GM12878 (cell line): ENCODE results near the gene MUSK. TPM values are rescaled to one million over a fixed set of nuclear protein-coding genes. Genes with fewer than 3 reads are reported as not detected.

Experiments
- ATAC-seq: fragments of 200-7000 bp; cut with Tn5 transposase; 3 replicates; pipeline ENCODE4 v1.9.1; 2020; ENCODE audit warnings: mild to moderate bottlenecking, moderate library complexity
- BruUV-seq: library from RNA; stranded (reverse); fragments of 400-500 nt; replicated peaks from 2 replicates; lab custom pipeline; 2021; lab: Mats Ljungman, UMichigan
- CTCF ChIA-PET: fragments of 300-600 bp; sonication (Branson Sonifier 250); formaldehyde crosslinking; extraction: SDS; loops from one replicate; lab custom pipeline; 2021; ENCODE audit warnings: inconsistent platforms; lab: Yijun Ruan, JAX
- POLR2A ChIA-PET: fragments of 350-600 bp; formaldehyde crosslinking; extraction: SDS; loops from one replicate; lab custom pipeline; 2021; ENCODE audit warnings: inconsistent platforms; lab: Charles Lee
- RAD21 ChIA-PET: fragments of 300-600 bp; sonication (Branson Sonifier 250); formaldehyde crosslinking; loops from one replicate; lab custom pipeline; 2023; ENCODE audit warnings: antibody characterized with exemption; ENCODE audit not compliant: unreplicated experiment; lab: Charles Lee
- SMC1A ChIA-PET: fragments of 300-600 bp; sonication (Branson Sonifier 250); formaldehyde crosslinking; loops from one replicate; lab custom pipeline; 2023; ENCODE audit not compliant: unreplicated experiment, uncharacterized antibody; lab: Charles Lee
- DNase-seq: peaks from one replicate; pipeline ENCODE4 v3.0.0-alpha.2; 2011; ENCODE audit warnings: low read depth, low spot score
- FAIRE-seq: peaks from 3 replicates; lab custom pipeline; 2011; peaks lifted over from hg19 to GRCh38; lab: Jason Lieb, UNC
- H2AFZ ChIP-seq: 2 replicates; pipeline ENCODE4 v1.6.0; 2011; ENCODE audit warnings: low read depth, low read length, control low read depth; ENCODE audit not compliant: control insufficient read depth
- H3K27ac ChIP-seq: 2 replicates; pipeline ENCODE4 v1.5.1; 2011; ENCODE audit warnings: control low read depth; ENCODE audit not compliant: control insufficient read depth, insufficient read depth
- H3K27me3 ChIP-seq, 2 experiments: replicated peaks in 1 of 2; 2 replicates each; pipeline versions ENCODE4 v1.6.0 to v1.6.1; 2011; ENCODE audit warnings: low read length in 1 of 2; ENCODE audit not compliant: control insufficient read depth in 2 of 2, insufficient read depth in 2 of 2
- H3K36me3 ChIP-seq, 2 experiments: 2 replicates each; pipeline ENCODE4 v1.5.1; 2011; ENCODE audit warnings: low read length in 1 of 2; ENCODE audit not compliant: control insufficient read depth in 2 of 2, insufficient read depth in 2 of 2
- H3K4me1 ChIP-seq: 2 replicates; pipeline ENCODE4 v1.6.1; 2011; ENCODE audit warnings: mild to moderate bottlenecking, low read length, moderate library complexity, mixed read lengths; ENCODE audit not compliant: control insufficient read depth, insufficient read depth
- H3K4me2 ChIP-seq: 2 replicates; pipeline ENCODE4 v1.6.0; 2011; ENCODE audit warnings: control low read depth; ENCODE audit not compliant: control insufficient read depth, insufficient read depth
- H3K4me3 ChIP-seq: fragments of 200-600 bp; sonication (generic); 2 replicates; pipeline ENCODE4 v1.5.1; 2016
- H3K79me2 ChIP-seq: 2 replicates; pipeline ENCODE4 v1.6.0; 2011; ENCODE audit warnings: low read length; ENCODE audit not compliant: control insufficient read depth, insufficient read depth
- H3K9ac ChIP-seq: 2 replicates; pipeline ENCODE4 v1.8.0; 2011; ENCODE audit warnings: low read length, control low read depth, mixed read lengths; ENCODE audit not compliant: control insufficient read depth, insufficient read depth
- H3K9me3 ChIP-seq: replicated peaks from 3 replicates; pipeline ENCODE4 v1.5.1; 2011; ENCODE audit warnings: mild to moderate bottlenecking, low read length; ENCODE audit not compliant: control insufficient read depth, insufficient read depth
- H4K20me1 ChIP-seq: 2 replicates; pipeline ENCODE4 v1.6.0; 2011; ENCODE audit not compliant: control insufficient read depth, insufficient read depth
- CEBPB ChIP-seq, 2 experiments: fragments of 150-350 bp in 1 of 2; IDR thresholded peaks; 2 replicates each; pipeline ENCODE4 v1.6.1; 2012 to 2014; ENCODE audit warnings: low read depth in 2 of 2, low read length in 2 of 2, borderline replicate concordance in 1 of 2, inconsistent platforms in 1 of 2
- CHD4 ChIP-seq: fragments of 200-600 bp; sonication (generic); IDR thresholded peaks from 2 replicates; pipeline ENCODE4 v1.6.1; 2016; ENCODE audit warnings: mild to moderate bottlenecking
- ETV6 ChIP-seq, 2 experiments: fragments of 450-650 bp in 1 of 2; IDR thresholded peaks in 1 of 2; conservative IDR thresholded peaks in 1 of 2; 2 replicates each; pipeline ENCODE4 v1.6.1; 2014; ENCODE audit warnings: antibody characterized with exemption in 1 of 2, borderline replicate concordance in 1 of 2, low read depth in 1 of 2, mild to moderate bottlenecking in 1 of 2, moderate library complexity in 1 of 2
- MTA2 ChIP-seq: fragments of 450-650 bp; IDR thresholded peaks from 2 replicates; pipeline ENCODE4 v1.6.1; 2016; ENCODE audit warnings: low read depth, mild to moderate bottlenecking, moderate library complexity
- NFXL1 ChIP-seq: fragments of 450-650 bp; IDR thresholded peaks from 2 replicates; pipeline ENCODE4 v1.6.1; 2017; ENCODE audit warnings: antibody characterized with exemption, mild to moderate bottlenecking, borderline replicate concordance
- NFYA ChIP-seq: IDR thresholded peaks from 2 replicates; pipeline ENCODE4 v1.6.1; 2011; ENCODE audit warnings: low read depth, mild to moderate bottlenecking, low read length, improper control_type of control experiment, borderline replicate concordance
- POLR2A ChIP-seq: IDR thresholded peaks from 2 replicates; pipeline ENCODE4 v1.6.1; 2011; ENCODE audit warnings: low read depth, mild to moderate bottlenecking, low read length
- RBBP5 ChIP-seq: fragments of 200-600 bp; sonication (generic); conservative IDR thresholded peaks from 2 replicates; pipeline ENCODE4 v1.6.1; 2016
- SUZ12 ChIP-seq: fragments of 200-600 bp; sonication (generic); IDR thresholded peaks from one replicate; pipeline ENCODE4 v1.6.1; 2018; ENCODE audit warnings: antibody characterized with exemption, mild to moderate bottlenecking; ENCODE audit not compliant: unreplicated experiment
- ZNF207 ChIP-seq: fragments of 450-650 bp; IDR thresholded peaks from 2 replicates; pipeline ENCODE4 v1.6.1; 2014; ENCODE audit warnings: antibody characterized with exemption, mild to moderate bottlenecking, borderline replicate concordance
- WGBS: methylation state at CpG from one replicate; pipeline ENCODE4 v1.1.6; 2016; ENCODE audit warnings: low lambda C conversion rate; ENCODE audit not compliant: insufficient replicate concordance, insufficient coverage; ENCODE audit errors: missing lambda C conversion rate; 5-methylcytosine and 5-hydroxymethylcytosine counted together
- in situ Hi-C: fragments of 300-500 bp; cut with MboI; formaldehyde crosslinking; loops from 9 replicates; pipeline ENCODE4 v1.14.3; 2018; ENCODE audit warnings: mixed read lengths
- intact Hi-C: fragments of 100-400 bp; cut with micrococcal nuclease; formaldehyde crosslinking; loops from one replicate; pipeline ENCODE4 v1.14.2; 2022; ENCODE audit not compliant: unreplicated experiment
- polyA plus RNA-seq, 11 experiments: library from polyadenylated mRNA; depleted of rRNA in 4 of 11; unstranded in 6 of 11; stranded (reverse) in 5 of 11; fragments of >200 nt; fragmentation: Nextera tagmentation in 4 of 11; fragmentation: Illumina TruSeq in 1 of 11; extraction: Ambion mirVana in 4 of 11; extraction: Trizol in 1 of 11; gene quantifications; 1 replicate in 1 of 11; 2 replicates in 10 of 11; pipeline versions ENCODE4 v1.2.1 to v1.2.3, GENCODE V29; 2011 to 2016; ENCODE audit warnings: inconsistent platforms in 2 of 11, missing spikeins in 2 of 11, low read depth in 1 of 11
- total RNA-seq, 4 experiments: library from RNA; depleted of rRNA in 3 of 4; stranded (reverse); fragments of >200 nt in 3 of 4; fragmentation: Illumina TruSeq in 1 of 4; extraction: Trizol in 1 of 4; gene quantifications; 2 replicates each; pipeline versions ENCODE4 v1.2.1 to v1.2.3, GENCODE V29; 2013 to 2021
- TF ChIP-seq, protein P1 (sequence below): IDR thresholded peaks from 2 replicates; pipeline ENCODE4 v1.6.1; 2011; ENCODE audit warnings: low read depth, mild to moderate bottlenecking, low read length, moderate library complexity, borderline replicate concordance; ENCODE audit errors: extremely low read depth
- TF ChIP-seq, protein P2 (sequence below): IDR thresholded peaks from 2 replicates; pipeline ENCODE4 v1.6.1; 2012; ENCODE audit warnings: low read depth, low read length, improper control_type of control experiment
- TF ChIP-seq, protein P3 (sequence below): IDR thresholded peaks from 2 replicates; pipeline ENCODE4 v1.6.1; 2012; ENCODE audit warnings: low read depth, low read length, improper control_type of control experiment

MUSK gene
- total and polyA plus RNA-seq, 10 of the 15 experiments (the other 5 are each of a cell fraction or from before 2014, with no cell fraction given) = 0.04 to 0.19 (median 0.10) TPM; not detected in 5

DNA sequence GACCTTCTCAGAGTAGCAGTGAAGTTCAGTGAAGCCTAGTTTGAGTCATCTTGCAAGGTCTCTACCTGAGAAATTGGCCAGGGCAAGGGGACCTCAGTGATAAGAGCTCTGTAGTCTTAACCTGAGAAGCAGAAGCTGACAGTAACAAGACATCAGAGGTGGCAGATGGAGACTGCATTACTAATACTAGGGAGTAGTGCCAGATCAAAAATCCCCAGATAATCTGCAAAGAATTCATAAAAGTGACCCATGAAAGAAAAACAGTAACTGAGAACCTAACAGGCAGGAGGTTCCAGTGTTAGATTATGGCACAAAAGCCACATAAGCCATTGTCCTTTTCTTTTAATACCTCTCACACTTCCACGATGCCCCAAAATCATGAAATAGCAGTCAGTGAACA lies 175.5 kb downstream of the MUSK start:
- H3K79me2 ChIP-seq = no peaks in the 10 kb centered on the region
- ATAC-seq = no peak
- intact Hi-C loops = no loop called here
- CTCF ChIA-PET = no interaction called here
- H2AFZ ChIP-seq = no peak overlapping the region
- no peak for DNase-seq
- WGBS = 0% methylated on average over 1 of the region's 1 CpG
- RAD21 ChIA-PET = no interaction called here
- no peak overlapping the region for H3K27ac ChIP-seq
- no peak overlapping the region for H3K9ac ChIP-seq
- BruUV-seq = no TSS peak
- H3K4me3 ChIP-seq = no peak overlapping the region
- POLR2A ChIA-PET = no interaction called here
- in situ Hi-C loops = no loop called here
- H3K36me3 ChIP-seq = no peaks in the 10 kb centered on the region
- SMC1A ChIA-PET = interaction anchor here (1.2 kb wide), 1 partner anchor 33 kb away, joined by 3 read pairs; no protein-coding TSS in a partner anchor
- no peak for TF ChIP-seq POLR2A
- TF ChIP-seq, protein P1, sequence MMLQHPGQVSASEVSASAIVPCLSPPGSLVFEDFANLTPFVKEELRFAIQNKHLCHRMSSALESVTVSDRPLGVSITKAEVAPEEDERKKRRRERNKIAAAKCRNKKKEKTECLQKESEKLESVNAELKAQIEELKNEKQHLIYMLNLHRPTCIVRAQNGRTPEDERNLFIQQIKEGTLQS = no peak
- no peak for TF ChIP-seq SUZ12
- TF ChIP-seq MTA2 = no peak
- TF ChIP-seq, protein P2, sequence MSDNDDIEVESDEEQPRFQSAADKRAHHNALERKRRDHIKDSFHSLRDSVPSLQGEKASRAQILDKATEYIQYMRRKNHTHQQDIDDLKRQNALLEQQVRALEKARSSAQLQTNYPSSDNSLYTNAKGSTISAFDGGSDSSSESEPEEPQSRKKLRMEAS = no peak
- TF ChIP-seq, all 136 proteins: peak for 0
- H3K4me1 ChIP-seq = no peaks in the 10 kb centered on the region
- H3K4me2 ChIP-seq = no peak overlapping the region
- no peaks in the 10 kb centered on the region for H4K20me1 ChIP-seq
- FAIRE-seq = no peak
- no peaks in the 10 kb centered on the region for H3K9me3 ChIP-seq
- H3K27me3 ChIP-seq = no peaks in the 10 kb centered on the region

GRCh38 chr9:110846215-110846614 lies 177.6 kb downstream of the MUSK start:
- TF ChIP-seq ZNF207 = no peak
- TF ChIP-seq NFXL1 = no peak
- TF ChIP-seq CEBPB (IDR thresholded peaks at IDR 0.05; ENCODE audit: borderline replicate concordance in 1 of 2, low read depth in 2 of 2, low read length in 2 of 2) = no peak
- TF ChIP-seq CHD4 = no peak
- TF ChIP-seq NFYA = no peak
- TF ChIP-seq MTA2 = no peak
- TF ChIP-seq SUZ12 = no peak
- TF ChIP-seq RBBP5 = no peak
- TF ChIP-seq, protein P3, sequence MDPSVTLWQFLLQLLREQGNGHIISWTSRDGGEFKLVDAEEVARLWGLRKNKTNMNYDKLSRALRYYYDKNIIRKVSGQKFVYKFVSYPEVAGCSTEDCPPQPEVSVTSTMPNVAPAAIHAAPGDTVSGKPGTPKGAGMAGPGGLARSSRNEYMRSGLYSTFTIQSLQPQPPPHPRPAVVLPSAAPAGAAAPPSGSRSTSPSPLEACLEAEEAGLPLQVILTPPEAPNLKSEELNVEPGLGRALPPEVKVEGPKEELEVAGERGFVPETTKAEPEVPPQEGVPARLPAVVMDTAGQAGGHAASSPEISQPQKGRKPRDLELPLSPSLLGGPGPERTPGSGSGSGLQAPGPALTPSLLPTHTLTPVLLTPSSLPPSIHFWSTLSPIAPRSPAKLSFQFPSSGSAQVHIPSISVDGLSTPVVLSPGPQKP = no peak
- no peak for TF ChIP-seq ETV6 (conservative IDR thresholded peaks at IDR 0.05 in 1 of 2, IDR thresholded peaks at IDR 0.05 in 1 of 2; ENCODE audit: borderline replicate concordance in 1 of 2, low read depth in 1 of 2)
- DNase-seq = no peak
- Histone ChIP-seq H3K79me2 (no peaks in the 10 kb centered on the region), H3K4me3 (no peak overlapping the region), H3K27me3 (no peaks in the 10 kb centered on the region), H3K9ac (no peak overlapping the region), H3K27ac (no peak overlapping the region), H3K36me3 (no peaks in the 10 kb centered on the region), H3K9me3 (no peaks in the 10 kb centered on the region), H3K4me1 (no peaks in the 10 kb centered on the region), H2AFZ (no peak overlapping the region), H3K4me2 (no peak overlapping the region), H4K20me1 (no peaks in the 10 kb centered on the region)
- RAD21 ChIA-PET = interaction anchor here (1.3 to 1.8 kb wide), 2 partner anchors 9 to 190 kb away, joined by 5 to 9 read pairs; no protein-coding TSS in a partner anchor
- BruUV-seq = no TSS peak
- WGBS = 26% methylated on average over 2 of the region's 2 CpGs
- CTCF ChIA-PET = interaction anchor here (1.5 kb wide), 1 partner anchor 21 kb away, joined by 3 read pairs; no protein-coding TSS in a partner anchor
- no peak for FAIRE-seq
- in situ Hi-C loops = no loop called here
- SMC1A ChIA-PET = interaction anchor here (0.7 to 1.4 kb wide), 2 partner anchors 44 to 189 kb away, joined by 4 to 6 read pairs; no protein-coding TSS in a partner anchor
- POLR2A ChIA-PET = interaction anchor here (1.2 kb wide), 1 partner anchor 15 kb away, joined by 4 read pairs; no protein-coding TSS in a partner anchor
- intact Hi-C loops = no loop called here
- no peak; the same call in 2 of the 3 replicates for ATAC-seq
